ENCODE results near the gene SLC12A4.
"Not testable (repeated sequence)": the region's sequence is repeated elsewhere in the genome, so short reads cannot be mapped to it uniquely, and the experiment has no call there.

Gene SLC12A4

GRCh38 chr16:67943256-67943618 is 25.2 kb downstream of the SLC12A4 start:
- in situ Hi-C loops (cut with HindIII; ENCODE audit: low sequenced_read_pairs), result no loop called here

- in situ Hi-C loops (cut with HindIII; ENCODE audit: low sequenced_read_pairs), result no loop called here
Observed at GRCh38 chr16:67942510-67943255, 25.8 kb downstream of the SLC12A4 start.

GRCh38 chr16:67942200-67942509 is 26.3 kb downstream of the SLC12A4 start:
- in situ Hi-C loops (cut with HindIII; ENCODE audit: low sequenced_read_pairs), result no loop called here

GRCh38 chr16:67941469-67942199 is 26.8 kb downstream of the SLC12A4 start:
- in situ Hi-C loops (cut with HindIII; ENCODE audit: low sequenced_read_pairs), result no loop called here

GRCh38 chr16:67940446-67941089 is 27.9 kb downstream of the SLC12A4 start:
- in situ Hi-C loops (cut with HindIII; ENCODE audit: low sequenced_read_pairs), result no loop called here

- in situ Hi-C loops (cut with HindIII; ENCODE audit: low sequenced_read_pairs), result no loop called here
Observed at GRCh38 chr16:67939507-67940445, 28.7 kb downstream of the SLC12A4 start.

GRCh38 chr16:67937713-67938112 is 30.7 kb downstream of the SLC12A4 start:
- in situ Hi-C loops (cut with HindIII; ENCODE audit: low sequenced_read_pairs), result not testable (repeated sequence)

GRCh38 chr16:67936880-67937605 is 31.4 kb downstream of the SLC12A4 start:
- in situ Hi-C loops (cut with HindIII; ENCODE audit: low sequenced_read_pairs), result no loop called here

GRCh38 chr16:67936124-67936879 is 32.1 kb downstream of the SLC12A4 start, which contains the start of gene PSMB10:
PSMB10 (minus strand) TSS chr16:67936850; CDS start chr16:67936749, 101 bp downstream.
- in situ Hi-C loops (cut with HindIII; ENCODE audit: low sequenced_read_pairs), result no loop called here

GRCh38 chr16:67935402-67936123 is 32.9 kb downstream of the SLC12A4 start:
- in situ Hi-C loops (cut with HindIII; ENCODE audit: low sequenced_read_pairs), result no loop called here

- in situ Hi-C loops (cut with HindIII; ENCODE audit: low sequenced_read_pairs), result no loop called here
Observed at GRCh38 chr16:67935101-67935401, 33.4 kb downstream of the SLC12A4 start.

GRCh38 chr16:67934306-67935100 is 33.9 kb downstream of the SLC12A4 start:
- in situ Hi-C loops (cut with HindIII; ENCODE audit: low sequenced_read_pairs), result no loop called here

- in situ Hi-C loops (cut with HindIII; ENCODE audit: low sequenced_read_pairs), result no loop called here
Observed at GRCh38 chr16:67933805-67934204, 34.6 kb downstream of the SLC12A4 start.

- in situ Hi-C loops (cut with HindIII; ENCODE audit: low sequenced_read_pairs), result no loop called here
Observed at GRCh38 chr16:67932462-67932840, 36.0 kb downstream of the SLC12A4 start.

GRCh38 chr16:67931712-67932461 is 36.5 kb downstream of the SLC12A4 start, which contains the start of gene CTRL:
CTRL (minus strand) TSS chr16:67931862; CDS start chr16:67931852, 10 bp downstream.
- in situ Hi-C loops (cut with HindIII; ENCODE audit: low sequenced_read_pairs), result no loop called here

- in situ Hi-C loops (cut with HindIII; ENCODE audit: low sequenced_read_pairs), result no loop called here
Observed at GRCh38 chr16:67930678-67931211, 37.7 kb downstream of the SLC12A4 start.

GRCh38 chr16:67930191-67930590 is 38.2 kb downstream of the SLC12A4 start:
- in situ Hi-C loops (cut with HindIII; ENCODE audit: low sequenced_read_pairs), result no loop called here

Data from DLD1 (cell line).